Measurements from ENCODE around the gene PRL.

PRL gene

DNA sequence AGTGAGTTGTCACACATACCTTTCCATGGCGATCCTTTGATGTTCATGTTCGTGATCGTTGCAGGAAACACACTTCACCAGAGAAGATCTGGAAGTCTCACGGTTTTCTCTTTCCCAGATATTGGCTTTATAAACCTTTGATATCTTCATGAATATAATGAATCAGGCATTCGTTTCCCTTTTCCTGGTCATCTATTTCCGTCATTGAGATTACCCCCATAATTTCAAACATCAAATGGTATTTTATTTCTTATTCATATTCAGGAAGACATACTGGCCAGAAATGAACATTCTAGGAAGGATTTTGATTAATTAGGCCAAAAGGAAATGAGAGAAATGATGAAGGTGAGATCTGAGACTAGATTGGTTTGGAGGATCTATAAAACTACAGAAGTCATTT is at the start of gene PRL:
Gene PRL (minus strand): TSS at position 101 of the 400 bp plus-strand sequence. CDS start 54 bp downstream, at position 47.
- no peak for DNase-seq (ENCODE audit: low read depth)

DNA sequence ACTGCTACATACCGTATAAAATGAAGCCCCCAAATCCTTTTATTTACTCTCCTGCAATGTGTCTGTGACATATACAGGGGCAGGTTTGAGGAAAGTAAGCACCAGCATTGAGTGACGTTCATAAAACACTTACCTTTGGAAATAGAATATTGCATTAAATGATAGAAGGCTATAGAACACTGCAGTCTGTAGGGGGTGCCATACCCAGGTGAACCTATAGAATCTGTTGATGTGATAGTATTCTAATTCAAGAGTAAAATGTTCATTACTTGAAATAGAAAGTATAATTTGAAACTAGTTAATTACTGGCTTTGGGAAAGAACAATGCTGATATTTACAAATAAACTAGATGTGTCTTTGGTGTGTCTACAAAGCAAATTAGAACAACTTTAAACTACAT is 47.0 kb upstream of the PRL start:
- no peak for DNase-seq (ENCODE audit: low read depth)

DNA sequence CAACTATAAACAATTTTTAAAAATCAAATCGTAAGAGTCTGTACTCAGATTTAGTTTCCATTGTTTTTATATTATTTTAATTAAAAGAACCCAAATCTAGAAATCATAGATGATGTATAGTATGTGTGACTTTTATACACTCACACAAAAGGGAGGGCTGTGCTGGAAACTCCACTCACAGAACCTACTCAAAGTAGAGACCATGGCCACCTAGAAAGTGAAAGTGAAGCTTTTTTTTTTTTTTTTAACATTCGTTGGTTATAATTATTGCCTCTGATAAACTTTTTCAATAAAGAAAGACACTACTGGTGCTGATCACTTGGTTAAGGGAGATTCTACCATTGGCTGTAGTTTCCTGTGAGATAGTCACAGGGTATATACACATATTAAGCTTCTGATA is 37.9 kb upstream of the PRL start:
- no peak for DNase-seq (ENCODE audit: low read depth)

DNA sequence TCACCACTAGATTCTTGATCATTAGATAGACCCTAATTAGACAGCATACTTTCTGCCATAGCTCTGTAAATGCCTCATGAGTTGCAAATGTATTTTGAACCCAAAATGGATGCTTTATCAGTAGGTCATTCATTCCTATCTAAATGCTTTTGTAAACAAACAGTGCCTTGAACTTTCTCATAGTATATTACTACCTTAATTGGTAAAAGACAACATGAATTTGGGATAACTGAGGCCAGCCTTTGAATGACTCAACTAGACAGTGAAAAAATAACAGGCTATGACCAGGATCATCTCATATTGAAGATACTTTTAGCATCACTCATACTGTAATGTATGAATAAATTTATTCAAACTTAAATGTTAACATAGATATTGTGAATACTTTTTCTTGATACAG is 37.0 kb upstream of the PRL start:
- no peak for DNase-seq (ENCODE audit: low read depth)

DNA sequence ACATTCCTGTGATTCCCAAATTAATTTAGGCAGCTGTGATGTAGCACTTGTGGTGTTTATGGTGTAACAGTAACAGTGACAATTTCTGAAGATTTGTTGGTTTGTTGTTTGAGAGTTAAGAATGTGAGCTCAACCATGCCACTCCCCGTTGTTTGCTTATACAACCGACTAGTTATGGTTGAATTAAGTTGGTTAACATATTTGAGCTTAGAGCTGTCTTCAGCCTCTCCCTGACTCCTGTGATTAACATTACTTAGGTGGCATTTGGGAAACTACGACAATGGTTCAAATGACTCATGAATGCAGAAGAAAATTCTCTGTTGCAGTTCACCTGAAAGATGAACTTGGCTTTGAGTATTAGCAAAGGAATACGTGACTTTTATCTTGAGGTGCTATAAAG is 35.9 kb upstream of the PRL start:
- no peak for DNase-seq (ENCODE audit: low read depth)

DNA sequence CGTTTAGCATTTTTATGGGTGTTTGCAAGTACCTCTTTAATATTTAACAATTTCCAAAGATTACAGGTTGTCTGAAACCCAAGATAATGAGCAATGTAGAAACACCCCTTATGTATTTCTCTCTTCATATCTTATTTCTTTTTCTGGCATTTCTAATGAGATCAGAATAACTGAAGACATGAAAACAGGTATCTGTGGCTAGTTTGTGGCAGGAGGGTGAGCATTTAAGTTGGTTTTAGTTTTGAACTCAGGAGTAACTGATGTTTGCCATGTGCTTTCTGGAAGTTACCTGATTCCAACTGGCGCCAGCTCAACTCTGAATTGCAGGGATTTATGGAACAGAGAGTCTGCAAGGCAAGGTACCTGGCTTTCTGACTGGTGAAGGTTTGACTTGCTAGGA is 35.4 kb upstream of the PRL start:
- DNase-seq (ENCODE audit: low read depth) = no peak

DNA sequence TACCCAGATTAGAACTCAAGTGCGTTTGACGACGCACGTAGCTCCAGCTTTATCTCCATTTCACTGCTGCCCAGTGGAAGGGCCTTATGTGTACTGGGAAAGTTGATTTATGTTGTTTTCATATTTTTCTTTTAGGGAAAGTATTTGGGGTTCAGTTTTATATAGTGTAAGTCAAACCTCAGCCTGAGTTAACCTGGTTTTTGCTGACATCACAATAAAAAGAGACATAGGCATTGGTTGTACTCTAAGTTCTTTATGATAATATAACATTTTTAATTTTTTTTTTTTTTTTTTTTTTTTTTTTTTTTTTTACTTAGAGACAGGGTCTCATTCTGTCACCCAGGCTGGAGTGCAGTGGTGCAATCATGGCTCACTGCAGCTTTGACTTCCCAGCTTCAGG is 34.1 kb upstream of the PRL start:
- DNase-seq (ENCODE audit: low read depth) = no peak

DNA sequence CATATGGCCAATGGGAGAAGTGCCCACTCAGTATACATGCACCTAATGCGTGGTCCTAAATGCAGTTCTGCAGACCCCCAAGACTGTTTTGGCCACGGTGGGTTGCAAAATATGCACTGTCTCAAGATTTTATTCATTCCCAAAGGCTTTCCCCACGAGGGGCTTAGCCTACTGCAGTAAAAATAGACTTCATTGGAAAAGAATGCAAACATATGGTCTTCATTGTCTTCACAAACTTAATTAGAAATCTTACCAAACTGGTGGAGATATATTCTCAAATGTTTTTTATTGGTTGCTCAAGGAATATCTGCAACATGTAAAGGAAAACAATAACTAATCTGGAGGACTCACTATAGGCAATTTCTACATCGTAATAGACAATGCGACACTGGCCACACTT is 31.6 kb upstream of the PRL start:
- no peak for DNase-seq (ENCODE audit: low read depth)

DNA sequence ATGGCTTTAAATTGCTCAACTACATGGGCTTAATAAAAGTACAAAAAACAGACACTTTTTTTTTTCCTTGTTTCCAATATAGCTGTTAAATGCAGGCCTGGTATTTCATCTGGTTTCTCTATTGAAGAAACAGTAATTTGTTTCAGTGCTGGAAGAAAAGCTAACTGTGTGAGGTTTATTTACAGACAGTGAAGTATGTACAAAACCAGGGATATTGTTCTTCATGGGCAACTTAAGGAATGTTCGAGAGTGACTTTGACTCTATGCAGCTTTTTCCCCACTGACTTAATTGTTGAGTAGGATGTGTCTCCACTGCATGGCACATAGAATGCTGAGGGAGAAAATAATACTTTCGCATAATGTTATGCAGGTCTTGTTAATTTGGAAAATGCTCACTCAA is 31.0 kb upstream of the PRL start:
- DNase-seq (ENCODE audit: low read depth) = no peak

DNA sequence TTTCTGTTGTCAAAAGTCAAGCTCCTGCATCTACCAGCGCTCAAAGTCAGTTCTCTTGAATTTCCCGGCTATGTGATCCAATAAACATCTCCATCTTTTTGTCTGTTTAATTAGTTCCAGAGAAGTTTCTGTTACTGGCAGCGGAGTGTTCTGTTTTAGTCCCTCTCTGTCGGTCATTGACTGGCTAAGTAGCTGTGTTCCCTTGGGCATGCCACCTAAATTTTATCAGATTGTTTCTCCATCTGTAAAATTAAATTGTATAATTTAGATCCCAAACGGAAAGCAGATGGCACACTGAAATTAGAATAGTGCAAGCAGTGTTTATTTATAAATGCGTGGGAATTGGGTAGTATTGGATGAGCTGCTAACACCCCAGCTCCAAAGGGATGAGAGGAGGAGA is 29.7 kb upstream of the PRL start:
- no peak for DNase-seq (ENCODE audit: low read depth)

DNA sequence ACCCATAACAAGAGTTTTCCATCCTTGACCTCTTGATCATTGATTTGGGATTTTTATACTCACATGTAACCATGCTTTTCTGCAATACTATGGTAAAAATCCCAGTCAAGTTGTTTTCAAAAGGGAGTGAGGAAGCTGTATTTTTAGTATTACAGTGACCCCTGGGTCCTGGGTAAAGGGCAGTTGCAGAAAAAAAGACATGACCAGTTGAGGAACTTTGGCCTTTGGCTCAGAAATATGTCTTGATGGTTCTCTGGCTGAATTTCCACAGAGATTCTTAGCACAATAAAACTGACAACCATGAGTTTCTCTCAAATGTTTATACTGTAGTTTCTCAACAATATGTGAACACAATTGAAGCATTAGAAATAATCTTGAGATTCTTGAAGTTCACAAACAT is 28.6 kb upstream of the PRL start:
- no peak for DNase-seq (ENCODE audit: low read depth)

DNA sequence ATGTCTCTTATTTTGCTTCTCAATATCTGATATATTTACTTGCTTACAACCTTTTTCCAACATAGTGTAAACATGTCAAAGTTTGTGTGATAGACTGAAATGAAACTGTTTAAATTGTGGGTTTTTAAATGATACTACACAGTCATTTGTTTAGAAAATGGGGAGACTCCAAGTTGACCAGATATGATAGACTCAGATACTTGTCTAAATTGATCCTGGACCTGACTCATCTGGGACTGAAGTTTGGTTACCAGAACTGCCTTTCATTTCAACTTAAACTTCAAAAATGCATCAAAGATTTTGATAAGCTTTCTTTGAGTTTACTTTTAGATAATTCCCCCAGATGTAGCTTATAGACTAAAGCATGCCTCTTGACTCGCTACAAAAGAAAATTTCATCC is 27.0 kb upstream of the PRL start:
- no peak for DNase-seq (ENCODE audit: low read depth)

DNA sequence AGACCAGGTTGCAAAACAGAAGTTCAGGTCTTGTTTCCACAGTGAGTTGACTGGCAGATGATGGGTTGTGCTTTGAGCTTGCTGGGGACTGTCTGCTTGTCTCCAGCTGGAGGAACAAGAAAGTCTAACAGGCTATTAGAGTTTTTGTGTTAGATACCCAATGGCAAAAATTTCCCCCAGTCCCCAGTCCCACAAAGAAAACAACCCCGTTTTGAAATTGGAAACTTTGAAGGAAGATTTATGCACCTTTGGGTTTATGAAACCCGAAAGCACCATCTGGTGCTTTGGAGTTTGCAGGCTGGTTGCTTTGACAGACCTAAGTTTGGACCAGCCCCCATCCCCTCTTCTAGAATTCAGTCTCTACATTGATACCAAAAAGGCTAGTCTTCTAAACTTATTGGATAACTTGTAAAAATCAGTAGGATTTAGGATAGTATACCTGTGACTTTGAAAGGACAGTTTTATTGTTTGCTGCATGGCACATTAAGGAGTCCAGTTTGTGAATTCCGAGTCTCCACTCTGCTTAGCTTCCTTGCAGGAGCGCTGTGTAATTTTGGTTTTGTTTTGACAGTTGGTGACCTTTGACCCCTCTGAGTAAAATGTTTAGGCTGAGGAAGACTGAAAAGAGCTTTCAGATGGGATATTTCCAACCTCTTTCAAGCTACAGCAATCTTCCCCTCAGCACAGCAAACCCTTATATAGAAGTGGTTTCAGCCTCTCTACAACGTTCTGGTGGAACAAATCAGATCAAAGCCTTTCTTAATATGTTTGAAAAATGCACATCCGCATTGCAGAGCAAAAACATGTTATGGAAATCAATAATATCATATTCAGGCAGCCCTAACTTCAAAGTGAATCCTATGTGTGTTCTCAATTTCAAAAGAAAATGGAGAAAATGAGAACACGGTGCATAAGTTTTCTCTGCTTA is 25.5 kb upstream of the PRL start:
- DNase-seq (ENCODE audit: low read depth) = no peak

DNA sequence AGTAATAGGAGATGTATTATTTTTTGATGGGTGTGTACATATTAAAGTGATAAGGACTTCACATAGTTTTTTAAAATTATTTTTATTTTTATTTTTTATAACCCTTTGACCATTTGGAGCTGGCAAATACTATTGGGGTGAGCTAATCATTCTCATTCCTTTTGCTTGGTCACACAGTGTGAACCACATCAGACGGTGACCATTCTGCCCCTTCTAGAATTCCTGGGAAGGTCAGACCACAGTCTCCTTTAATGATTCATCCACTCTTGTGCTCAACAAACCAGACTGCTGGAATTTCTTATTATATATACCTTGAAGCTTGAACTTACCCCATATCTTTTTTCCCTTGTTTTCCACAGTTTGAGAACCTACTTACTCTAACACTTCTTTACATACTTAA is 23.9 kb upstream of the PRL start:
- DNase-seq (ENCODE audit: low read depth) = peak; percentile 65

DNA sequence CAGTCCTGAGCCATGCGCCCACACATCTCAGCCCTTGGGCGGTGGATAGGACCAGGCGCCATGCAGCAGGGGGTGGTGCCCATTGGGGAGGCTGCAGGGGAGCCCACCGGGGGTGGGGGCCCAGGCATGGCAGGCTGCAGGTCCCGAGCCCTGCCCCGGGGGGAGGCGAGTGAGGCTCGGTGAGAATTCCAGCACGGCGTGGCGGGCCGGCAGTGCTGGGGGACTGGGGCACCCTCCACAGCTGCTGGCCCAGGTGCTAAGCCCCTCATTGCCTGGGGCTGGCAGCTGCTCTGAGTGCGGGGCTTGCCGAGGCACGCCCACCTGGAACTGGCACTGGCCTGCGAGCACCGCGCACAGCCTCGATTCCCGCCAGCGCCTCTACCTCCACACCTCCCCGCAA is 21.6 kb upstream of the PRL start:
- DNase-seq (ENCODE audit: low read depth) = no peak

DNA sequence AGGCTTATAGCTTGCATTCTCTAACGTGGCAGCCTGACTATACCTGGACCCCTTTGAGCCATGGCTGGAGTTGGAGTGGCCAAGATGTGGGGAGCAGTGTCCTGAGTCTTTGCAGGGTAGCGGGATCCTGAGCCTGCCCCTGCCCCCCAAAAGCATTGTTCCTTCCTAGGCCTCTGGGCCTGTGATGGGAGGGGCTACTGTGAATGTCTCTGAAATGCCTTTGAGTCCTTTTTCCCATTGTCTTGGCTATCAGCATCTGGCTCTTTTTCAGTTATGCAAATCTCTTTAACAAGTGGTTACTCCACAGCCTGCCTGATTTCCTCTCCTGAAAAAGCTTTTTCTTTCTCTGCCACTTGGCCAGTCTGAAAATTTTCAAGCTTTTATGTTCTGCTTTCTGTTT is 17.0 kb upstream of the PRL start:
- no peak for DNase-seq (ENCODE audit: low read depth)

DNA sequence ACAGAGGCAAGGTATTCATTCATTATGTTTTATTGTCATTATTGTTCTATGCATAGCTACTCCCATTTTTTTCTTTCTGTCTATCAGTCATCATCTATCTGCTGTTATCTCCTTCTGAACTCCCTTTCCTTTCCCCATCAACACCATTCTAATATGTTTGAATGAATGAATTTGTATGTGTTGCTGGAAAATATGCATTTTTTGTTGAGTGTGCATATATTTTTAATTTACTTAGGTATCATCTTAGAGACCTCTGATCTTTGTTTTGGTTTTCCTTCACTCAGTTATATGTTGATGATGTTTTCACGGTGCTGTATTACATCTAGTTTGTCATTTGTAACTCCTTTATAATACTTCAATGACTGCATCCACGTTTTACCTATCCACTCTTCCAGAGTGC is 12.1 kb upstream of the PRL start:
- DNase-seq (ENCODE audit: low read depth) = no peak

DNA sequence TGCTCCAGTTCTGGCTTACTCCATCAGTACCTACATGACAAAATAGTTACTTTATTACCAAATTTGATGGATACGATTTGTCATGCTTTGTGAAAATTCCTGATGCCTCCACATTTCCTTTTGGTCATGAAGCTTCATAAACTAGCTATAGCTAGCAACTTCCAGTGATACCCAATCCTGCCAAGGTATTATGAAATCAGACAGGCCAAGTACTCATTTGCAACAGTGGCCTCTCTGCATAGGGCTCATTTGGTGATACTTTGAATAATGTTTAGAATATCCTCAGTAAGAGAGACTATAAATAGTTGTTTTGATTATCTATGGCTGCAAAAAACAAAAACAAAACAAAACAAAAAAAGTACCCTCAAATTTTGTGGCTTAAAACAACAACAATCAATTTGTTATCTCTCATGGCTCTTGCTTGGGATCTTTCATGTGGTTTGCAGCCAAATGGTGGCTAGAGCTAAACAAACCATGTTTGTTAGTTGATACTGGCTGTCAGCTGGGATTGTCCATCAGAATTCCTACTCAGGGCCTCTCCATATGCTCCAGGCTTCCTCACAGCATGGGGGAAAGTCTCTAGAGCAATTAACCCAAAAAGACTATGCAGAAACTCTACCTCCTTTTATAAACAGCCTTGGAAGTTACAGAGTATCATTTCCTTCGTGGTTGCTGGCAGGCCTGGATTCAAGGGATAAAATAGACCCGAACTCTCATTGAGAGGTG is 10.1 kb upstream of the PRL start:
- DNase-seq (ENCODE audit: low read depth) = no peak

DNA sequence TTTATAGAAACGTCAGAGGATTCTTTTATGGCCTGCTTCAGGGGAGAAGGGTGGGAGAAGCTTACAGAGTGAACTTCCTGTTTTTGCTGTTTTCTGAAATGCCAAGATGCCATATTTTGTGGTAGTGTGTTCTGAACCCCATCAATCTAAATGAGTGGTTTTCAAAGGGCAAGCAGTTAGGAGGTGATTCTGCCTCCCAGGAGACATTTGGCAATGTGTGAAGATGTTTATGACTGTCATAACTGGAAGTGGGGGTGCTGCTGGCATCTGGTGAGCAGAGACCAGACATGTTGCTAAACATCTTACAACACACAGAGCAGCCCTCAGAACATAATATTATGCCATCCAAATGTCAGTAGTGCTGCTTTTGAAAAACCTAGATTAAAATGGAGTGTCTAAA is 6.0 kb upstream of the PRL start:
- no peak for DNase-seq (ENCODE audit: low read depth)

DNA sequence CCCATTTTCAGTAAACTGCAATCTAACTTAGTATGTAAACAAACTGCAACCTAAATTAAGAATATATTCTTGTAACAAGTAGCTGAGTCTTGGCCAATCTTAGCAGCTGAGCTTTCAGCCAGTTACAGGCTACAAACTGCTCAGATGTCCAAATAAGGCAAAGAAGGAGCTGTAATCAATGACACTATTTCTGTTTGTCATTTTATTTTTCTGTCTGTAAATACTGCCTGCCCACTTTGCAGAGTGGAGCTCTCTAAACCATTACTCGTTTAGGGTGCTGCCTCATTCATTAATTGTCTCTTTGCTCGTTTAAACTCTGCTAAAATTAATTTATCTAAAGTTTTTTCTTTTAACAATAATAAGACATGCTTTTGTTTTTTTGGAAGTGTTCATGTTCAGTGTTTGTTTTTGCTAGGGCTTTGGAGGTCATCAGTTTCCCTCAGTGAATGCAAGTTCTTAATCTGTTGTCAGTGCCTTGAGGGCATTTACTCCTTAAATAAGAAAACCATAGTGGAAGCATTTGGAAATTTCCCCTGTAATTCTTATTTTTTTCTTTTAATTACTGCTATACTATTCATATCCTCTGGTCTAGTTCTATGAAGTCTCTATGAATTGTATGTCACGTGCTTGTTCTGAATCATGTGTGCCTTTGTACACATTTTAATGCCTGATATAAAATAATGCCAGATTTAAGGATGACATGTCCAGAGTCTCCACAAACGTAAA is 3.6 kb upstream of the PRL start:
- no peak for DNase-seq (ENCODE audit: low read depth)

DNA sequence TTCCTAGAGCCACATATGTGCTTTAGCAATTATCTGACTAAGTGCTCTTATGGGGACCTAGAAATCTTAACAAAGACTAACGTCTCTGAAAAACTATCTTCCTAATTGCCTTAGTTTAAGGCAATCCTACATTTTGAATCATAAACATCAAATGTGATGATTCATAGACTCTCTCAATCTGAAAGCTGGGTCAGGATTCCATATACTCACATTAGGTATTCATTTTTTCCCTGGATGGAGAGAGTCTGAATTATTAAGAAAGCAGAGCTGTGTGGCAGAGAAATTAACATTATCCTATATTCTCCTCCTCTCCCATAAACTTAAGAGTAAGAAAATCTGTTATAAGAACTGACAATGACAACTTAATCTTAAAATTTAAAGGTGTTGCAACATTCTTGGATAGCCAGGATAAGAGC is 1.6 kb upstream of the PRL start:
- no peak for DNase-seq (ENCODE audit: low read depth)

DNA sequence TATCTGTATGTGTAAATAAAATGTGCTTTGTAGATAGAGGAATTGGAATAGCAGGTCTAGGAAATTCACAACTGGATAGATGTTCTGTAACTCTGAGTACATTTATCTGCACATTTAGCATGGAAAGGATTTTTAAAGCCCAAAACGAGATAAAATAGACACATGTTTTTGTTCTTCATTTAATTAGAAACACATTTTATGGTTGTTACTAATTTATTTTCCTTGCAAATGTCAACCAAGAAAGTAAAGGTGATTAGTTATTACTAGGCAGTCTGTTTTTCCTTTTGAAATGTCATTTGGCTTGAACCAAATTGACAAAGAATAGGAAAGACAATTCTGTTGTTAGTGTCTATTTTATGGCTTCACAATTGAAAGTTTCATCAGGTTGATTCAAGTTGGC is 769 bp downstream of the PRL start:
- DNase-seq (ENCODE audit: low read depth) = no peak

DNA sequence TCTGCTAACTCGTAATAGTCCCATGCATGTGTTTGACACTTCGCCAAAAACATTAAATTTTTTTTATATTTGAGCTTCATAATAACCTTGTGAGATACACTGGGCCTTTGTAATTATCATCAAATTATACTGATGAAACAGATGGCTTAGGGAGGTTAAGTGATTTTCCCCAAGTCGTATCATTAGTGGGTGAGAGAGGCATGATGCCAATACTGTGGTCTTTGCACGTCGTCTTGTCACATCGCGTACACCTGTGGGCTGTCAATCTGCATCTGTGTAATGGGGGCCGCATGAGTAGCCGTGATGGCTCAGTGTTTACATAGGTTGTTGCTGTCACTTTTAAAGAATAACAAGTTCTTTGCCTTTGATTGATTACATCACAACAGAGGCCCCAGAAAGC is 1.7 kb downstream of the PRL start:
- DNase-seq (ENCODE audit: low read depth) = no peak
